ENCODE data around the gene PSD2.

PSD2 gene

GRCh38 chr5:139849942-139850341 lies 54.3 kb downstream of the PSD2 start:
- H3K4me3 ChIP-seq (ENCODE audit: low read length in 2 of 2), result no peak overlapping the region
- no peak overlapping the region for H3K9ac ChIP-seq (ENCODE audit: low read length in 2 of 2)
- H3K36me3 ChIP-seq (ENCODE audit: control insufficient read depth in 2 of 2, insufficient read depth in 2 of 2, low read length in 2 of 2), result peaks cover 0 to 5% of the 10 kb centered on the region in 2 donors
- peaks cover 0 to 3% of the 10 kb centered on the region in 2 donors for H3K27me3 ChIP-seq (ENCODE audit: control insufficient read depth in 1 of 2, insufficient read depth in 2 of 2, low read length in 2 of 2)
- H3K27ac ChIP-seq (ENCODE audit: low read length), result no peak overlapping the region
- H3K4me1 ChIP-seq (ENCODE audit: control insufficient read depth, insufficient read depth, low read length), result no peaks in the 10 kb centered on the region
- H3K9me3 ChIP-seq (ENCODE audit: control insufficient read depth in 2 of 2, low read length in 2 of 2), result no peaks in the 10 kb centered on the region

- H3K4me3 ChIP-seq (ENCODE audit: low read length in 2 of 2), result no peak overlapping the region
- H3K4me1 ChIP-seq (ENCODE audit: control insufficient read depth, insufficient read depth, low read length), result no peaks in the 10 kb centered on the region
- peaks cover 0 to 5% of the 10 kb centered on the region in 2 donors for H3K36me3 ChIP-seq (ENCODE audit: control insufficient read depth in 2 of 2, insufficient read depth in 2 of 2, low read length in 2 of 2)
- H3K27me3 ChIP-seq (ENCODE audit: control insufficient read depth in 1 of 2, insufficient read depth in 2 of 2, low read length in 2 of 2), result peaks cover 0 to 3% of the 10 kb centered on the region in 2 donors
- H3K9me3 ChIP-seq (ENCODE audit: control insufficient read depth in 2 of 2, low read length in 2 of 2), result no peaks in the 10 kb centered on the region
- H3K27ac ChIP-seq (ENCODE audit: low read length), result no peak overlapping the region
- no peak overlapping the region for H3K9ac ChIP-seq (ENCODE audit: low read length in 2 of 2)
Observed at GRCh38 chr5:139850423-139851016, 54.9 kb downstream of the PSD2 start.

- H3K4me3 ChIP-seq (ENCODE audit: low read length in 2 of 2), result no peak overlapping the region
- no peaks in the 10 kb centered on the region for H3K27me3 ChIP-seq (ENCODE audit: control insufficient read depth in 1 of 2, insufficient read depth in 2 of 2, low read length in 2 of 2)
- no peaks in the 10 kb centered on the region for H3K9me3 ChIP-seq (ENCODE audit: control insufficient read depth in 2 of 2, low read length in 2 of 2)
- no peak overlapping the region for H3K9ac ChIP-seq (ENCODE audit: low read length in 2 of 2)
- H3K36me3 ChIP-seq (ENCODE audit: control insufficient read depth in 2 of 2, insufficient read depth in 2 of 2, low read length in 2 of 2), result peaks cover 0 to 5% of the 10 kb centered on the region in 2 donors
- no peak overlapping the region for H3K27ac ChIP-seq (ENCODE audit: low read length)
- H3K4me1 ChIP-seq (ENCODE audit: control insufficient read depth, insufficient read depth, low read length), result no peaks in the 10 kb centered on the region
Observed at GRCh38 chr5:139851558-139851957, 56.0 kb downstream of the PSD2 start.

GRCh38 chr5:139852696-139853095 lies 57.1 kb downstream of the PSD2 start:
- Histone ChIP-seq H3K4me3 (ENCODE audit: low read length in 2 of 2) (no peak overlapping the region), H3K9ac (ENCODE audit: low read length in 2 of 2) (no peak overlapping the region), H3K27me3 (ENCODE audit: control insufficient read depth in 1 of 2, insufficient read depth in 2 of 2, low read length in 2 of 2) (no peaks in the 10 kb centered on the region), H3K4me1 (ENCODE audit: control insufficient read depth, insufficient read depth, low read length) (no peaks in the 10 kb centered on the region), H3K36me3 (ENCODE audit: control insufficient read depth in 2 of 2, insufficient read depth in 2 of 2, low read length in 2 of 2) (peaks cover 0 to 5% of the 10 kb centered on the region in 2 donors), H3K27ac (ENCODE audit: low read length) (no peak overlapping the region), H3K9me3 (ENCODE audit: control insufficient read depth in 2 of 2, low read length in 2 of 2) (no peaks in the 10 kb centered on the region)

- Histone ChIP-seq H3K27ac (ENCODE audit: low read length) (no peak overlapping the region), H3K4me3 (ENCODE audit: low read length in 2 of 2) (no peak overlapping the region), H3K4me1 (ENCODE audit: control insufficient read depth, insufficient read depth, low read length) (no peaks in the 10 kb centered on the region), H3K9me3 (ENCODE audit: control insufficient read depth in 2 of 2, low read length in 2 of 2) (no peaks in the 10 kb centered on the region), H3K27me3 (ENCODE audit: control insufficient read depth in 1 of 2, insufficient read depth in 2 of 2, low read length in 2 of 2) (no peaks in the 10 kb centered on the region), H3K36me3 (ENCODE audit: control insufficient read depth in 2 of 2, insufficient read depth in 2 of 2, low read length in 2 of 2) (peaks cover 0 to 7% of the 10 kb centered on the region in 2 donors), H3K9ac (ENCODE audit: low read length in 2 of 2) (no peak overlapping the region)
Observed at GRCh38 chr5:139854029-139854605, 58.5 kb downstream of the PSD2 start.

GRCh38 chr5:139854953-139855352 lies 59.3 kb downstream of the PSD2 start:
- H3K36me3 ChIP-seq (ENCODE audit: control insufficient read depth in 2 of 2, insufficient read depth in 2 of 2, low read length in 2 of 2), result peaks cover 0 to 7% of the 10 kb centered on the region in 2 donors
- H3K4me1 ChIP-seq (ENCODE audit: control insufficient read depth, insufficient read depth, low read length), result no peaks in the 10 kb centered on the region
- H3K4me3 ChIP-seq (ENCODE audit: low read length in 2 of 2), result no peak overlapping the region
- no peaks in the 10 kb centered on the region for H3K9me3 ChIP-seq (ENCODE audit: control insufficient read depth in 2 of 2, low read length in 2 of 2)
- H3K9ac ChIP-seq (ENCODE audit: low read length in 2 of 2), result no peak overlapping the region
- H3K27ac ChIP-seq (ENCODE audit: low read length), result no peak overlapping the region
- no peaks in the 10 kb centered on the region for H3K27me3 ChIP-seq (ENCODE audit: control insufficient read depth in 1 of 2, insufficient read depth in 2 of 2, low read length in 2 of 2)

- no peaks in the 10 kb centered on the region for H3K4me1 ChIP-seq (ENCODE audit: control insufficient read depth, insufficient read depth, low read length)
- H3K9me3 ChIP-seq (ENCODE audit: control insufficient read depth in 2 of 2, low read length in 2 of 2), result no peaks in the 10 kb centered on the region
- no peaks in the 10 kb centered on the region for H3K27me3 ChIP-seq (ENCODE audit: control insufficient read depth in 1 of 2, insufficient read depth in 2 of 2, low read length in 2 of 2)
- peaks cover 0 to 7% of the 10 kb centered on the region in 2 donors for H3K36me3 ChIP-seq (ENCODE audit: control insufficient read depth in 2 of 2, insufficient read depth in 2 of 2, low read length in 2 of 2)
- no peak overlapping the region for H3K9ac ChIP-seq (ENCODE audit: low read length in 2 of 2)
- no peak overlapping the region for H3K4me3 ChIP-seq (ENCODE audit: low read length in 2 of 2)
- no peak overlapping the region for H3K27ac ChIP-seq (ENCODE audit: low read length)
Observed at GRCh38 chr5:139855451-139855850, 59.8 kb downstream of the PSD2 start.

GRCh38 chr5:139855946-139856540 lies 60.4 kb downstream of the PSD2 start:
- H3K4me1 ChIP-seq (ENCODE audit: control insufficient read depth, insufficient read depth, low read length), result no peaks in the 10 kb centered on the region
- no peak overlapping the region for H3K4me3 ChIP-seq (ENCODE audit: low read length in 2 of 2)
- H3K27ac ChIP-seq (ENCODE audit: low read length), result no peak overlapping the region
- no peaks in the 10 kb centered on the region for H3K27me3 ChIP-seq (ENCODE audit: control insufficient read depth in 1 of 2, insufficient read depth in 2 of 2, low read length in 2 of 2)
- no peak overlapping the region for H3K9ac ChIP-seq (ENCODE audit: low read length in 2 of 2)
- H3K36me3 ChIP-seq (ENCODE audit: control insufficient read depth in 2 of 2, insufficient read depth in 2 of 2, low read length in 2 of 2), result peaks cover 0 to 7% of the 10 kb centered on the region in 2 donors
- no peaks in the 10 kb centered on the region for H3K9me3 ChIP-seq (ENCODE audit: control insufficient read depth in 2 of 2, low read length in 2 of 2)

- Histone ChIP-seq H3K4me1 (ENCODE audit: control insufficient read depth, insufficient read depth, low read length) (no peaks in the 10 kb centered on the region), H3K4me3 (ENCODE audit: low read length in 2 of 2) (no peak overlapping the region), H3K9me3 (ENCODE audit: control insufficient read depth in 2 of 2, low read length in 2 of 2) (no peaks in the 10 kb centered on the region), H3K9ac (ENCODE audit: low read length in 2 of 2) (no peak overlapping the region), H3K27ac (ENCODE audit: low read length) (no peak overlapping the region), H3K36me3 (ENCODE audit: control insufficient read depth in 2 of 2, insufficient read depth in 2 of 2, low read length in 2 of 2) (peaks cover 0 to 5% of the 10 kb centered on the region in 2 donors), H3K27me3 (ENCODE audit: control insufficient read depth in 1 of 2, insufficient read depth in 2 of 2, low read length in 2 of 2) (no peaks in the 10 kb centered on the region)
Observed at GRCh38 chr5:139856714-139857113, 61.1 kb downstream of the PSD2 start.

GRCh38 chr5:139859013-139859412 lies 63.4 kb downstream of the PSD2 start:
- Histone ChIP-seq H3K36me3 (ENCODE audit: control insufficient read depth in 2 of 2, insufficient read depth in 2 of 2, low read length in 2 of 2) (peaks cover 0 to 2% of the 10 kb centered on the region in 2 donors), H3K27me3 (ENCODE audit: control insufficient read depth in 1 of 2, insufficient read depth in 2 of 2, low read length in 2 of 2) (no peaks in the 10 kb centered on the region), H3K4me3 (ENCODE audit: low read length in 2 of 2) (no peak overlapping the region), H3K9me3 (ENCODE audit: control insufficient read depth in 2 of 2, low read length in 2 of 2) (no peaks in the 10 kb centered on the region), H3K4me1 (ENCODE audit: control insufficient read depth, insufficient read depth, low read length) (peaks cover 12% of the 10 kb centered on the region), H3K9ac (ENCODE audit: low read length in 2 of 2) (no peak overlapping the region), H3K27ac (ENCODE audit: low read length) (no peak overlapping the region)

Measured in stomach smooth muscle (tissue), 2 donors.